ENCODE measurements around the gene FCGR2B. TPM values are rescaled to one million over a fixed set of nuclear protein-coding genes. Genes with fewer than 3 reads are reported as not detected.
"Not testable (repeated sequence)": the region's sequence is repeated elsewhere in the genome, so short reads cannot be mapped to it uniquely, and the experiment has no call there.

Gene FCGR2B
- total RNA-seq, 1 donor from 2014 or later: 0.36 TPM

DNA sequence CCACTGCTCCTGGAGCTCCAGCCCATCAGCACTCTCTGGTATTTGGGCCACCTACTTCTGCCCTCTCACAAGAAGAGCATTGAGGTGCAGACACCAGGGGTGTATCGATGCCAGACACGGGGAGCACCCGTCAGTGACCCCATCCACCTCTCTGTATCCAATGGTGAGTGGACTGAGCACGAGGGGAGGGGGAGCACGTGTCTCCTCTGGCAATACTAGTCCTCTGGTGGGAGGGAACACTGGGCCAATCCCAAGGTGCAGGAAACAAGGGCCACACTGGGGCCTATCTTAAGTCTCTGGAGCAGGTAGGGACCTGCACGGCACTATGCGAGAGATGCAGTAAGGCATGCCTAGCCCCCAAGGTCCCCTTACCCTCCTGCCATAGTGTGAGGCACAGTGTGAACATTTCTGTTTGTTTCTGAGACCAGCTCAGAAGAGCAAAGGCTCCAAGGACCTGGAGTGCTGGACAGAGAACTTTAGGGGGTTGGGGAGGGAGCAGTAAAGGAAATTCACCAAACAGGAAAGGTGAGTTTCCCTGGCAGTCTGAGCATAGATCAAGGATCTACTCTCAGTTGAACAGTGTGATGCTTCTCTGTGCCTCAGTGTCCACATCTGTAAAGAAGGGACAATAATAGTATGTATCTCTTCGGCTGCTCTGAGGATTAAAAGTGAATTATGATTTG is 60.7 kb downstream of the FCGR2B start:
- no peak for DNase-seq (ENCODE audit: low spot score, unreplicated experiment)
- TF ChIP-seq, protein P1, sequence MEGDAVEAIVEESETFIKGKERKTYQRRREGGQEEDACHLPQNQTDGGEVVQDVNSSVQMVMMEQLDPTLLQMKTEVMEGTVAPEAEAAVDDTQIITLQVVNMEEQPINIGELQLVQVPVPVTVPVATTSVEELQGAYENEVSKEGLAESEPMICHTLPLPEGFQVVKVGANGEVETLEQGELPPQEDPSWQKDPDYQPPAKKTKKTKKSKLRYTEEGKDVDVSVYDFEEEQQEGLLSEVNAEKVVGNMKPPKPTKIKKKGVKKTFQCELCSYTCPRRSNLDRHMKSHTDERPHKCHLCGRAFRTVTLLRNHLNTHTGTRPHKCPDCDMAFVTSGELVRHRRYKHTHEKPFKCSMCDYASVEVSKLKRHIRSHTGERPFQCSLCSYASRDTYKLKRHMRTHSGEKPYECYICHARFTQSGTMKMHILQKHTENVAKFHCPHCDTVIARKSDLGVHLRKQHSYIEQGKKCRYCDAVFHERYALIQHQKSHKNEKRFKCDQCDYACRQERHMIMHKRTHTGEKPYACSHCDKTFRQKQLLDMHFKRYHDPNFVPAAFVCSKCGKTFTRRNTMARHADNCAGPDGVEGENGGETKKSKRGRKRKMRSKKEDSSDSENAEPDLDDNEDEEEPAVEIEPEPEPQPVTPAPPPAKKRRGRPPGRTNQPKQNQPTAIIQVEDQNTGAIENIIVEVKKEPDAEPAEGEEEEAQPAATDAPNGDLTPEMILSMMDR (IDR thresholded peaks at IDR 0.05; ENCODE audit: unreplicated experiment): no peak
- H3K4me1 Mint-ChIP-seq (ENCODE audit: low read depth): peaks cover 9% of the 10 kb centered on the region
- H3K9me3 Mint-ChIP-seq (ENCODE audit: low read depth): no peaks in the 10 kb centered on the region
- H3K27ac Mint-ChIP-seq: no peak overlapping the region
- no peak overlapping the region for H3K4me3 Mint-ChIP-seq (ENCODE audit: low read depth)
- H3K27me3 Mint-ChIP-seq: peaks cover 41% of the 10 kb centered on the region
- H3K36me3 Mint-ChIP-seq (ENCODE audit: insufficient read depth): no peaks in the 10 kb centered on the region

DNA sequence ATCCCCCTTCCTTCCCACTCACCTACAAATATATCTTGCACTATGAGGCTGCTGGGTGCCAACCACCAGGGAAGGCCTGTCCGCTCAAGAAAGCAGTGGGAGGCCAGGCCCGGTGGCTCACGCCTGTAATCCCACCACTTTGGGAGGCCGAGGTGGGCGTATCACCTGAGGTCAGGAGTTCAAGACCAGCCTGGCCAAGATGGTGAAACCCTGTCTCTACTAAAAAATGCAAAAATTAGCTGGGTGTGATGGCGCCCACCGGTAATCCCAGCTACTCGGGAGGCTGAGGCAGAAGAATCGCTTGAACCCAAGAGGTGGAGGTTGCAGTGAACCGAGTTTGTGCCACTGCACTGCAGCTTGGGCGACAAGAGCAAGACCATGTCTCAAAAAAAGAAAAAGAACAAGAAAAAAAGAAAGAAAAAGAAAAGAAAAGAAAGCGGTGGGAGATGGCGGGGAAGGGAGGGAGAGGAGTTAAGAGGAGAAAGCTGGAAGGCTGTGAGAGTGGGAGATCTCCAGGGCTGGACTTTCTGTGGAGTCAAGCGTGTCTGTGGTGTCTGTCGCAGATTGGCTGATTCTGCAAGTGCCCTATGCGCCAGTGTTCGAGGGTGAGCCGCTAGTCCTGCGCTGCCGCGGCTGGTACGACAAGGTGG is 62.4 kb downstream of the FCGR2B start:
- H3K36me3 Mint-ChIP-seq (ENCODE audit: insufficient read depth); H3K4me1 Mint-ChIP-seq (ENCODE audit: low read depth); DNase-seq (ENCODE audit: low spot score, unreplicated experiment); H3K9me3 Mint-ChIP-seq (ENCODE audit: low read depth): not testable (repeated sequence)
- H3K27me3 Mint-ChIP-seq: peaks cover 47% of the 10 kb centered on the region
- H3K27ac Mint-ChIP-seq: peak overlapping the region; percentile 51
- H3K4me3 Mint-ChIP-seq (ENCODE audit: low read depth): peak overlapping the region; percentile 78

DNA sequence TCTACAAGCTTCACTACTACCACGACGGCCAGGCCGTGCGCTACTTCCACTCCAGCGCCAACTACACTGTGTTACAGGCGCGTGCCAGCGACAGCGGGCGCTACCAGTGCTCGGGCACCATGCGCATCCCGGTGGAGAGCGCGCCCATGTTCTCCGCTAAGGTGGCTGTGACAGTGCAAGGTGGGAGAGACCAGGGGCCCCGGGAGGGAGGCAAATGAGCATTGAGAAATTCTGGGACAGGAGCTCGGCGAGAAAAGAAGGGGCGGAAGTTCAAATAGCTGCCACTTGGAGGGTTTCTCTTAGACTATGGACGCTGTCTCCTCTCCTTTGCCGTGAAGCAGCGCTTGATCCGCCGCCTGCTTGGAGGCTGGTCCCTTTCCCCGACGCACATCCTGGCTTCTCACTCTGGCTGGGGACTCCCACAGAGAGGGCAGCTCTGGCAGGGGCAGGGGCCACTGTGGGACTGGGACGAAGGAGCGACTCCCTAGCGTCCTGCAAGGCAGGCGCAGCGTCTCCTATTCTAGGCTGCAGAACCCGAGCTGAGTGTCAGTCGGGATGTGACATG is 63.0 kb downstream of the FCGR2B start:
- TF ChIP-seq, protein P1 (IDR thresholded peaks at IDR 0.05; ENCODE audit: unreplicated experiment): peak; percentile 52
- peak; percentile 32 for DNase-seq (ENCODE audit: low spot score, unreplicated experiment)
- Mint-ChIP-seq H3K4me3 (ENCODE audit: low read depth) (peak overlapping the region; percentile 78), H3K36me3 (ENCODE audit: insufficient read depth) (no peaks in the 10 kb centered on the region), H3K4me1 (ENCODE audit: low read depth) (peaks cover 12% of the 10 kb centered on the region), H3K27ac (peak overlapping the region; percentile 51), H3K27me3 (peaks cover 47% of the 10 kb centered on the region), H3K9me3 (ENCODE audit: low read depth) (no peaks in the 10 kb centered on the region)

DNA sequence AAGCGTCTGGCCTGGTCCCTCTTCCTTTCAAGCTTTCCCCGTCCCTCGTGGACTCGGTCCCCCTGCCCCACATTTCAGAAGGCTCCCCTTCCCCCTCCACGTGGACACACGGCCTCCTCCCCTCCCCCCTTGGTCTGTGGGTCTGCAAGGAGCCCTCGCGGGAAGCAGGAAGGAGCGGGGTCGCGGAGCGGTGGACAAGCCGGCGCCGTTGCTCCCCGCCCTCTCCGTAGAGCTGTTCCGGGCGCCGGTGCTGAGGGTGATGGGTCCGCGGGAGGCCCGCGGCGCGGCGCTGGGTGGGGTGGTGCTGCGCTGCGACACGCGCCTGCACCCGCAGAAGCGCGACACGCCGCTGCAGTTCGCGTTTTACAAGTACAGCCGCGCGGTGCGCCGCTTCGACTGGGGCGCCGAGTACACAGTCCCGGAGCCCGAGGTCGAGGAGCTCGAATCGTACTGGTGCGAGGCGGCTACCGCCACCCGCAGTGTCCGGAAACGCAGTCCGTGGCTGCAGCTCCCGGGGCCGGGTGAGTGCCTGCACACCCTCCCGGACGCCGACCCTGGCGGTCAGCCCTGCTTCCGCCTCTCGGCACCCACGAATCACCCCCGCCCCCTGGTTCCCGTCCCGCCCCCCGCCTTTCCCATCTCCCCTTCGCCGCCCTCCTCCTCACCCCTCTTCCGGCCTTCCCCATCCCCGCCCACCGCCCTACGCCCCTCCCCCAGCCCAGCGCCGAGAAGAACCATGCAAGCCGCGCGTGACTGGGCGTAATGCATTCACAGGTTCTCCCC is 63.7 kb downstream of the FCGR2B start:
- peak; percentile 76 for DNase-seq (ENCODE audit: low spot score, unreplicated experiment)
- Mint-ChIP-seq H3K27ac (peak overlapping the region; percentile 88), H3K4me1 (ENCODE audit: low read depth) (peaks cover 19% of the 10 kb centered on the region), H3K9me3 (ENCODE audit: low read depth) (no peaks in the 10 kb centered on the region), H3K4me3 (ENCODE audit: low read depth) (peak overlapping the region; percentile 78), H3K36me3 (ENCODE audit: insufficient read depth) (no peaks in the 10 kb centered on the region), H3K27me3 (peaks cover 49% of the 10 kb centered on the region)
- TF ChIP-seq, protein P1 (IDR thresholded peaks at IDR 0.05; ENCODE audit: unreplicated experiment): peak; percentile 26

DNA sequence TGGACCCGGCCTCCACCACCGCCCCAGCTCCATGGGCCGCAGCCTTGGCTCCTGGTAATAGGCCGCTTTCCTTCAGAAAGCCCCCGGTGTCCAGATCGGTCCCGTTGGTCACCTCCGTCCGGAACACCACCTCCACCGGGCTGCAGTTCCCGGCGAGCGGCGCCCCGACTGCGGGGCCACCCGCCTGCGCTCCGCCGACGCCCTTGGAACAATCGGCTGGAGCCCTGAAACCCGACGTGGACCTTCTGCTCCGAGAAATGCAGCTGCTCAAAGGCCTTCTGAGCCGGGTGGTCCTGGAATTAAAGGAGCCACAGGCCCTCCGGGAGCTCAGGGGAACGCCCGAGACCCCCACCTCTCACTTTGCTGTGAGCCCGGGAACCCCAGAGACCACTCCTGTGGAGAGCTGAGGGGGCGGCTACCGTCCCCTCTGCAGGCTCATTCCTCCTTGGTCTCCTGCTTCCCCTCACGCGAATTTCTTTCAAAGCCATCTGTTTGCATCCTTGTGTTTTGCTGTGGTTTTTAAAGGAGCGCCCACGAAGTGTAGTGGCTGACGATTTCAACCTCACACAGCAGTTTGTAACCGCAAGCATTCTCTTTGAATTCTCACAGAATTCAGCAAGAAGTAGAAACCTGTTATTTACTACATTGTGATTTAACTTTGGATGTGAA is 64.4 kb downstream of the FCGR2B start:
- H3K4me1 Mint-ChIP-seq (ENCODE audit: low read depth): peaks cover 21% of the 10 kb centered on the region
- peak overlapping the region; percentile 78 for H3K4me3 Mint-ChIP-seq (ENCODE audit: low read depth)
- no peaks in the 10 kb centered on the region for H3K36me3 Mint-ChIP-seq (ENCODE audit: insufficient read depth)
- TF ChIP-seq, protein P1 (IDR thresholded peaks at IDR 0.05; ENCODE audit: unreplicated experiment): no peak
- DNase-seq (ENCODE audit: low spot score, unreplicated experiment): no peak
- peaks cover 47% of the 10 kb centered on the region for H3K27me3 Mint-ChIP-seq
- H3K27ac Mint-ChIP-seq: peak overlapping the region; percentile 88
- no peaks in the 10 kb centered on the region for H3K9me3 Mint-ChIP-seq (ENCODE audit: low read depth)

Other genes starting within 250 kb of the FCGR2B start
- gene FCGR2A, start 157.7 kb upstream of the FCGR2B start, total RNA-seq: 0.40 TPM in 1 of 2 replicates, not detected in the other
- 0.16 TPM in 1 of 2 replicates, not detected in the other for gene HSPA6, start 138.6 kb upstream of the FCGR2B start, total RNA-seq
- gene FCGR3A, start 113.3 kb upstream of the FCGR2B start, total RNA-seq: not detected in 2 replicates
- not detected in 2 replicates for gene FCGR3B, start 32.0 kb upstream of the FCGR2B start, total RNA-seq
- gene FCRLA, start 44.1 kb downstream of the FCGR2B start, total RNA-seq: not detected in 2 replicates
- gene FCRLB, start 58.4 kb downstream of the FCGR2B start, total RNA-seq: 0.14 and 0.33 TPM in 2 replicates
- gene DUSP12, start 86.6 kb downstream of the FCGR2B start, total RNA-seq: 29.8 and 31.0 TPM in 2 replicates
- gene ATF6, start 103.2 kb downstream of the FCGR2B start, total RNA-seq: 20.4 and 21.0 TPM in 2 replicates

Measured in progenitor cell of endocrine pancreas (in vitro differentiated cells).